Measurements from ENCODE around the gene AGT.

Gene AGT

GRCh38 chr1:230713915-230714764, at the start of gene AGT:
Gene AGT (minus strand): TSS chr1:230714122. CDS start chr1:230710823, 3,299 bp downstream.
- FAIRE-seq = no peak

- no peak for FAIRE-seq
Observed at GRCh38 chr1:230761443-230762167, 47.7 kb upstream of the AGT start.

- no peak for FAIRE-seq
Observed at GRCh38 chr1:230760360-230760827, 46.5 kb upstream of the AGT start.

- no peak for FAIRE-seq
Observed at GRCh38 chr1:230759369-230760065, 45.6 kb upstream of the AGT start.

GRCh38 chr1:230758709-230759368, 44.9 kb upstream of the AGT start:
- peak; percentile 80 for FAIRE-seq

GRCh38 chr1:230757856-230758708, 44.2 kb upstream of the AGT start:
- FAIRE-seq = no peak

- FAIRE-seq = no peak
Observed at GRCh38 chr1:230754796-230755195, 40.9 kb upstream of the AGT start.

- no peak for FAIRE-seq
Observed at GRCh38 chr1:230753586-230754251, 39.8 kb upstream of the AGT start.

- no peak for FAIRE-seq
Observed at GRCh38 chr1:230753191-230753585, 39.3 kb upstream of the AGT start.

- no peak for FAIRE-seq
Observed at GRCh38 chr1:230752407-230752806, 38.5 kb upstream of the AGT start.

GRCh38 chr1:230750986-230751625, 37.2 kb upstream of the AGT start:
- no peak for FAIRE-seq

GRCh38 chr1:230750576-230750975, 36.7 kb upstream of the AGT start:
- no peak for FAIRE-seq

- no peak for FAIRE-seq
Observed at GRCh38 chr1:230749635-230750034, 35.7 kb upstream of the AGT start.

GRCh38 chr1:230749150-230749549, 35.2 kb upstream of the AGT start:
- FAIRE-seq = no peak

GRCh38 chr1:230747890-230748800, 34.2 kb upstream of the AGT start:
- no peak for FAIRE-seq

- FAIRE-seq = no peak
Observed at GRCh38 chr1:230747127-230747730, 33.3 kb upstream of the AGT start, which contains the start of gene CAPN9. Gene CAPN9 (plus strand): TSS chr1:230747388. CDS start chr1:230747497, 109 bp downstream.

GRCh38 chr1:230746617-230747016, 32.7 kb upstream of the AGT start:
- no peak for FAIRE-seq

GRCh38 chr1:230745071-230745470, 31.1 kb upstream of the AGT start:
- no peak for FAIRE-seq

- no peak for FAIRE-seq
Observed at GRCh38 chr1:230744382-230744781, 30.5 kb upstream of the AGT start.

All from endometrium (tissue), 2 donors.